Jurkat, Clone E6-1 (cell line): ENCODE measurements around the gene AGPAT1.
"Not testable (repeated sequence)": the region's sequence is repeated elsewhere in the genome, so short reads cannot be mapped to it uniquely, and the experiment has no call there.

Source experiments
- DNase-seq: peaks from one replicate; pipeline ENCODE4 v3.0.0-alpha.2; 2011; ENCODE audit warnings: low read depth, low spot score
- H3K4me3 ChIP-seq: 2 replicates; pipeline ENCODE4 v1.5.1; 2011; ENCODE audit warnings: mild to moderate bottlenecking, low read length, control low read depth, moderate library complexity

AGPAT1 gene

GRCh38 chr6:32153564-32154513, 22.0 kb downstream of the AGPAT1 start, which contains the start of gene PPT2:
TSS of gene PPT2 (plus strand) at chr6:32154141. CDS start at chr6:32154595, 454 bp downstream.
- DNase-seq, result peak; percentile 93
- peak within 1 kb of the TSS; percentile 75 for H3K4me3 ChIP-seq

GRCh38 chr6:32152769-32153563, 22.9 kb downstream of the AGPAT1 start:
- peak overlapping the region; percentile 75 for H3K4me3 ChIP-seq
- DNase-seq, result no peak

- no peak within 1 kb of the TSS for H3K4me3 ChIP-seq
- no peak for DNase-seq
These were observed 23.8 kb downstream of the AGPAT1 start, which contains the start of gene PRRT1 for GRCh38 chr6:32151863-32152768. TSS of gene PRRT1 (minus strand) at chr6:32151939. CDS start at chr6:32151827, 112 bp downstream.

- no peak overlapping the region for H3K4me3 ChIP-seq
- no peak for DNase-seq
These were observed 24.6 kb downstream of the AGPAT1 start for GRCh38 chr6:32151181-32151862.

- no peak overlapping the region for H3K4me3 ChIP-seq
- DNase-seq, result no peak
These were observed 25.7 kb downstream of the AGPAT1 start for GRCh38 chr6:32149932-32150870.

GRCh38 chr6:32149092-32149755, 26.7 kb downstream of the AGPAT1 start:
- no peak for DNase-seq
- H3K4me3 ChIP-seq, result no peak overlapping the region

GRCh38 chr6:32148289-32149091, 27.4 kb downstream of the AGPAT1 start:
- DNase-seq, result no peak
- no peak overlapping the region for H3K4me3 ChIP-seq

GRCh38 chr6:32147401-32148132, 28.3 kb downstream of the AGPAT1 start:
- no peak overlapping the region for H3K4me3 ChIP-seq
- DNase-seq, result no peak

GRCh38 chr6:32146687-32147086, 29.2 kb downstream of the AGPAT1 start:
- H3K4me3 ChIP-seq, result no peak overlapping the region
- DNase-seq, result no peak

- H3K4me3 ChIP-seq, result no peak overlapping the region
- DNase-seq, result no peak
These were observed 29.6 kb downstream of the AGPAT1 start for GRCh38 chr6:32146287-32146686.

GRCh38 chr6:32144238-32144637, 31.6 kb downstream of the AGPAT1 start:
- not testable (repeated sequence) for H3K4me3 ChIP-seq, DNase-seq

GRCh38 chr6:32140420-32141046, 35.4 kb downstream of the AGPAT1 start:
- no peak overlapping the region for H3K4me3 ChIP-seq
- no peak for DNase-seq

GRCh38 chr6:32139590-32139989, 36.3 kb downstream of the AGPAT1 start:
- H3K4me3 ChIP-seq, result no peak overlapping the region
- DNase-seq, result no peak

- no peak overlapping the region for H3K4me3 ChIP-seq
- no peak for DNase-seq
These were observed 38.4 kb downstream of the AGPAT1 start for GRCh38 chr6:32137454-32137853.

- DNase-seq, result no peak
- H3K4me3 ChIP-seq, result no peak overlapping the region
These were observed 42.1 kb downstream of the AGPAT1 start for GRCh38 chr6:32133786-32134185.
